ENCODE data around the gene HMGCS1. TPM values are rescaled to one million over a fixed set of nuclear protein-coding genes. Genes with fewer than 3 reads are reported as not detected.
A peak's percentile ranks its signal among the peaks of the same experiment; 100 is the strongest.

Gene HMGCS1
- total and polyA plus RNA-seq, 9 of the 15 experiments (the other 6 are each of a cell fraction or from before 2014, with no cell fraction given): 43.7 to 337 (median 111) TPM

DNA sequence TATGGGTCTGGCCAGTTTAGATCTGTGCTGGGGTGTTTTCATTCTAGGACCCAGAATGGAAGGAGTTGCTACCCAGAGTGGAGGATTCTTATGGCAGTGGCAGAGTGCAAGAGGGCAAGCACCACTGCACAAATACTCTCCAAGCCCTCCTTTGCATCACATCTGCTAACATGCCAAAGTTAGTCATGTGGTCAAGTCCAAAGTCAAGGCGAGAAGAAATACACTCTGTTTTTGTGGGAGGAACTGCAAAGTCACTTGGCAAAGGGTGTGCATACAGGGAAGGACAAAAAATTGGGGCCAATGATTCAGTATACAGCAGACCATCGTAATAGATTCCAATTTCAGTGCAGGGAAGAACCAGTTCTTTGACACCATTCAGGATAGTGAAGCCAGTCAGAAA is 43.9 kb upstream of the HMGCS1 start:
- CTCF ChIA-PET (ENCODE audit: low intra/inter-chr PET ratio): no interaction called here
- H3K9me1 ChIP-seq (ENCODE audit: control insufficient read depth, insufficient read depth, low read length): no peaks in the 10 kb centered on the region
- TF ChIP-seq, protein P1, sequence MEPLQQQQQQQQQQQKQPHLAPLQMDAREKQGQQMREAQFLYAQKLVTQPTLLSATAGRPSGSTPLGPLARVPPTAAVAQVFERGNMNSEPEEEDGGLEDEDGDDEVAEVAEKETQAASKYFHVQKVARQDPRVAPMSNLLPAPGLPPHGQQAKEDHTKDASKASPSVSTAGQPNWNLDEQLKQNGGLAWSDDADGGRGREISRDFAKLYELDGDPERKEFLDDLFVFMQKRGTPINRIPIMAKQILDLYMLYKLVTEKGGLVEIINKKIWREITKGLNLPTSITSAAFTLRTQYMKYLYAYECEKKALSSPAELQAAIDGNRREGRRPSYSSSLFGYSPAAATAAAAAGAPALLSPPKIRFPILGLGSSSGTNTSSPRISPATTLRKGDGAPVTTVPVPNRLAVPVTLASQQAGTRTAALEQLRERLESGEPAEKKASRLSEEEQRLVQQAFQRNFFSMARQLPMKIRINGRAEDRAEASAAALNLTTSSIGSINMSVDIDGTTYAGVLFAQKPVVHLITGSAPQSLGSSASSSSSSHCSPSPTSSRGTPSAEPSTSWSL (CRISPR knock-in tag; IDR thresholded peaks at IDR 0.05; ENCODE audit: borderline replicate concordance): no peak
- no peak for TF ChIP-seq TEAD2 (tag; IDR thresholded peaks at IDR 0.05)
- TF ChIP-seq MAFG (tag; conservative IDR thresholded peaks at IDR 0.05): peak; percentile 35; the same call in 1 of the 2 replicates
- TF ChIP-seq RAD51 (IDR thresholded peaks at IDR 0.05; ENCODE audit: borderline replicate concordance, low read depth): peak; percentile 16; the same call in 1 of the 2 replicates
- TF ChIP-seq, protein P2, sequence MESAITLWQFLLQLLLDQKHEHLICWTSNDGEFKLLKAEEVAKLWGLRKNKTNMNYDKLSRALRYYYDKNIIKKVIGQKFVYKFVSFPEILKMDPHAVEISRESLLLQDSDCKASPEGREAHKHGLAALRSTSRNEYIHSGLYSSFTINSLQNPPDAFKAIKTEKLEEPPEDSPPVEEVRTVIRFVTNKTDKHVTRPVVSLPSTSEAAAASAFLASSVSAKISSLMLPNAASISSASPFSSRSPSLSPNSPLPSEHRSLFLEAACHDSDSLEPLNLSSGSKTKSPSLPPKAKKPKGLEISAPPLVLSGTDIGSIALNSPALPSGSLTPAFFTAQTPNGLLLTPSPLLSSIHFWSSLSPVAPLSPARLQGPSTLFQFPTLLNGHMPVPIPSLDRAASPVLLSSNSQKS (CRISPR knock-in tag; IDR thresholded peaks at IDR 0.05): no peak
- no peak for TF ChIP-seq KLF1 (tag; IDR thresholded peaks at IDR 0.05)
- 0 out of 2 replicates have a peak, but pooled peaks have one; percentile 13 for TF ChIP-seq ZNF668 (CRISPR knock-in tag; IDR thresholded peaks at IDR 0.05)
- no peak for TF ChIP-seq TGIF2 (CRISPR knock-in tag; IDR thresholded peaks at IDR 0.05)
- no peak for TF ChIP-seq ZNF79 (CRISPR knock-in tag; IDR thresholded peaks at IDR 0.05; ENCODE audit: low read depth)
- peak; percentile 39 for TF ChIP-seq NFE2 (IDR thresholded peaks at IDR 0.05; ENCODE audit: low read depth)
- TF ChIP-seq ZNF143 (CRISPR knock-in tag; IDR thresholded peaks at IDR 0.05): no peak
- no peak overlapping the region for H3K4me3 ChIP-seq
- in situ Hi-C loops (cut with MboI) (no loop called here), intact Hi-C loops (cut with micrococcal nuclease) (no loop called here)
- peaks cover 0 to 25% of the 10 kb centered on the region in 2 experiments; a peak in 3 of 5 replicates for H3K4me1 ChIP-seq (replicated peaks in 1 of 2; ENCODE audit: control insufficient read depth in 2 of 2, insufficient read depth in 2 of 2, low read length in 2 of 2)
- BruUV-seq (replicated peaks): no TSS peak
- WGBS (ENCODE audit: insufficient coverage, low coverage, missing lambda C conversion rate): 21% methylated on average over 2 of the region's 2 CpGs
- DNase-seq (ENCODE audit: extremely low read depth in 1 of 4, low spot score in 3 of 4): no peak
- no peaks in the 10 kb centered on the region for H4K20me1 ChIP-seq (replicated peaks; ENCODE audit: control insufficient read depth, insufficient read depth, low read length)
- H3K4me2 ChIP-seq (ENCODE audit: insufficient read depth, low read length): no peak overlapping the region
- peak overlapping the region; percentile 89 for H2AFZ ChIP-seq (ENCODE audit: low read depth, low read length)
- no peak overlapping the region for H3K9ac ChIP-seq (ENCODE audit: insufficient read depth in 1 of 2, low read depth in 2 of 2, low read length in 2 of 2)
- no peaks in the 10 kb centered on the region for H3K27me3 ChIP-seq (ENCODE audit: control insufficient read depth in 2 of 2, insufficient read depth in 2 of 2, low read length in 2 of 2)
- POLR2A ChIA-PET: interaction anchor here (1.2 kb wide), 1 partner anchor 9 kb away, joined by 3 read pairs; no protein-coding TSS in a partner anchor
- H3K27ac ChIP-seq (ENCODE audit: extremely low read depth, low read depth, low read length): no peak overlapping the region
- no peaks in the 10 kb centered on the region for H3K79me2 ChIP-seq (ENCODE audit: control insufficient read depth, insufficient read depth, low read length)
- H3K36me3 ChIP-seq (ENCODE audit: control insufficient read depth, insufficient read depth, low read length): no peaks in the 10 kb centered on the region
- FAIRE-seq: no peak
- peaks cover 8% of the 10 kb centered on the region for H3K9me3 ChIP-seq (replicated peaks; ENCODE audit: control insufficient read depth, insufficient read depth, low read depth, low read length)
- ATAC-seq: peak; percentile 30; the same call in 2 of the 3 replicates
